K562 (cell line): ENCODE measurements around the gene KNSTRN. TPM values are rescaled to one million over a fixed set of nuclear protein-coding genes. Genes with fewer than 3 reads are reported as not detected.

Source experiments
- ATAC-seq: fragments of 200-7000 bp; cut with Tn5 transposase; 3 replicates; pipeline ENCODE4 v1.9.1; 2020; ENCODE audit warnings: moderate library complexity
- BruUV-seq: library from RNA; stranded (reverse); fragments of 400-500 nt; replicated peaks from 2 replicates; lab custom pipeline; 2021; lab: Mats Ljungman, UMichigan
- CTCF ChIA-PET: fragments of 300-600 bp; formaldehyde crosslinking; extraction: SDS; loops from one replicate; lab custom pipeline; 2021; ENCODE audit warnings: low intra/inter-chr PET ratio; lab: Yijun Ruan, JAX
- POLR2A ChIA-PET: fragments of 300-600, 350-650 bp; sonication (Branson Sonifier 250); formaldehyde crosslinking; extraction: SDS; loops from one replicate; lab custom pipeline; 2021; ENCODE audit warnings: antibody characterized with exemption, inconsistent platforms; lab: Yijun Ruan, JAX
- DNase-seq, 4 experiments: peaks; one replicate each; pipeline versions ENCODE4 v3.0.0 to v3.0.0-alpha.2; 2011 to 2018; ENCODE audit warnings: low spot score in 3 of 4, mixed read lengths in 3 of 4; ENCODE audit errors: extremely low read depth in 1 of 4
- FAIRE-seq: peaks from 2 replicates; lab custom pipeline; 2011; peaks lifted over from hg19 to GRCh38; lab: Jason Lieb, UNC
- H2AFZ ChIP-seq: 2 replicates; pipeline ENCODE4 v1.6.0; 2011; ENCODE audit warnings: low read depth, low read length, control low read depth, inconsistent platforms
- H3K27ac ChIP-seq: fragments of 200-600 bp; 3 replicates; pipeline ENCODE4 v1.8.0; 2011; ENCODE audit warnings: low read depth, mild to moderate bottlenecking, control low read depth, inconsistent platforms, low read length, moderate library complexity, mixed read lengths; ENCODE audit errors: extremely low read depth
- H3K27me3 ChIP-seq, 2 experiments: fragments of 300-600 bp in 1 of 2; 2 replicates in 1 of 2; 3 replicates in 1 of 2; pipeline versions ENCODE4 v1.6.0 to v1.8.0; 2011; ENCODE audit warnings: inconsistent platforms in 2 of 2, low read length in 2 of 2, mild to moderate bottlenecking in 1 of 2, mixed read lengths in 1 of 2, moderate library complexity in 1 of 2; ENCODE audit not compliant: control insufficient read depth in 2 of 2, insufficient read depth in 2 of 2
- H3K36me3 ChIP-seq: fragments of 300-600 bp; 3 replicates; pipeline ENCODE4 v1.8.0; 2011; ENCODE audit warnings: mild to moderate bottlenecking, low read length, inconsistent platforms; ENCODE audit not compliant: control insufficient read depth, insufficient read depth
- H3K4me1 ChIP-seq, 2 experiments: fragments of 200-600 bp in 1 of 2; replicated peaks in 1 of 2; 2 replicates in 1 of 2; 3 replicates in 1 of 2; pipeline versions ENCODE4 v1.5.1 to v1.8.0; 2011; ENCODE audit warnings: inconsistent platforms in 2 of 2, low read length in 2 of 2, mild to moderate bottlenecking in 1 of 2, mixed read lengths in 1 of 2, moderate library complexity in 1 of 2; ENCODE audit not compliant: control insufficient read depth in 2 of 2, insufficient read depth in 2 of 2
- H3K4me2 ChIP-seq: 2 replicates; pipeline ENCODE4 v1.6.1; 2011; ENCODE audit warnings: low read length, control low read depth, inconsistent platforms, mixed read lengths; ENCODE audit not compliant: insufficient read depth
- H3K4me3 ChIP-seq: fragments of 200-600 bp; sonication (generic), shearing (Covaris generic); 2 replicates; pipeline ENCODE4 v1.5.1; 2016; ENCODE audit warnings: control low read depth, inconsistent platforms
- H3K79me2 ChIP-seq: fragments of 200-600 bp; 3 replicates; pipeline ENCODE4 v1.8.0; 2011; ENCODE audit warnings: low read length, inconsistent platforms; ENCODE audit not compliant: control insufficient read depth, insufficient read depth
- H3K9ac ChIP-seq, 2 experiments: 2 replicates each; pipeline versions ENCODE4 v1.6.0 to v1.6.1; 2011; ENCODE audit warnings: low read depth in 2 of 2, low read length in 2 of 2, control low read depth in 1 of 2, inconsistent platforms in 1 of 2, mild to moderate bottlenecking in 1 of 2, mixed read lengths in 1 of 2; ENCODE audit not compliant: insufficient read depth in 1 of 2
- H3K9me1 ChIP-seq: one replicate; pipeline ENCODE4 v1.6.0; 2011; ENCODE audit warnings: inconsistent platforms, mild to moderate bottlenecking, low read length, moderate library complexity; ENCODE audit not compliant: control insufficient read depth, insufficient read depth
- H3K9me3 ChIP-seq: replicated peaks from 2 replicates; pipeline ENCODE4 v1.5.1; 2011; ENCODE audit warnings: low read depth, low read length, inconsistent platforms; ENCODE audit not compliant: control insufficient read depth, insufficient read depth
- H4K20me1 ChIP-seq: replicated peaks from 2 replicates; pipeline ENCODE4 v1.6.1; 2011; ENCODE audit warnings: low read length, inconsistent platforms, mixed read lengths; ENCODE audit not compliant: control insufficient read depth, insufficient read depth
- DEAF1 ChIP-seq: fragments of 450-650 bp; formaldehyde crosslinking; IDR thresholded peaks from 2 replicates; pipeline ENCODE4 v1.4.0; 2020; ENCODE audit warnings: mild to moderate bottlenecking, moderate library complexity
- JUN ChIP-seq, 2 experiments: sonication (generic) in 1 of 2; formaldehyde crosslinking in 1 of 2; IDR thresholded peaks; 2 replicates each; pipeline versions ENCODE4 v1.6.1 to v1.8.0; 2012 to 2022; ENCODE audit warnings: borderline replicate concordance in 2 of 2, mild to moderate bottlenecking in 2 of 2, improper control_type of control experiment in 1 of 2, low read depth in 1 of 2, low read length in 1 of 2, missing genetic modification reagents in 1 of 2
- SAFB ChIP-seq: fragments of 200-400 bp; formaldehyde crosslinking; IDR thresholded peaks from 2 replicates; pipeline ENCODE4 v1.6.1; 2017; ENCODE audit warnings: low read depth, low read length, borderline replicate concordance
- TGIF2 ChIP-seq: sonication (generic); formaldehyde crosslinking; IDR thresholded peaks from 2 replicates; pipeline ENCODE4 v1.8.1; 2022; ENCODE audit warnings: mild to moderate bottlenecking, missing genetic modification reagents, moderate library complexity
- ZNF445 ChIP-seq: fragments of 250-450 bp; sonication (Bioruptor Pico); IDR thresholded peaks from 2 replicates; pipeline ENCODE4 v1.4.0; 2020; ENCODE audit warnings: low read depth, mild to moderate bottlenecking, moderate library complexity
- WGBS: fragments of 100-300 bp; shearing (Covaris generic); methylation state at CpG from one replicate; pipeline ENCODE4 v1.1.6; 2016; ENCODE audit warnings: low coverage, mixed read lengths; ENCODE audit not compliant: insufficient coverage; ENCODE audit errors: missing lambda C conversion rate; 5-methylcytosine and 5-hydroxymethylcytosine counted together
- in situ Hi-C: fragments of 300-500 bp; cut with MboI; formaldehyde crosslinking; loops from 4 replicates; pipeline ENCODE4 v1.15.0; 2018; ENCODE audit warnings: inconsistent platforms, mixed read lengths
- intact Hi-C: fragments of 100-400 bp; cut with micrococcal nuclease; formaldehyde crosslinking; loops from 2 replicates; pipeline ENCODE4 v1.14.2; 2022
- polyA plus RNA-seq, 8 experiments: library from polyadenylated mRNA; depleted of rRNA in 4 of 8; stranded (reverse) in 5 of 8; unstranded in 3 of 8; fragments of >200 nt; fragmentation: Nextera tagmentation in 2 of 8; fragmentation: Illumina TruSeq in 1 of 8; extraction: Ambion mirVana in 2 of 8; extraction: Trizol in 1 of 8; gene quantifications; 2 replicates each; pipeline versions ENCODE4 v1.2.1 to v1.2.3, GENCODE V29; 2011 to 2014; ENCODE audit warnings: inconsistent platforms in 1 of 8, missing spikeins in 1 of 8
- total RNA-seq, 7 experiments: library from RNA; depleted of rRNA in 6 of 7; stranded (reverse); fragments of >200 nt in 6 of 7; fragmentation: Illumina TruSeq in 2 of 7; extraction: Trizol in 2 of 7; gene quantifications; 2 replicates each; pipeline versions ENCODE4 v1.2.1 to v1.2.3, GENCODE V29; 2011 to 2021; ENCODE audit warnings: low replicate concordance in 1 of 7

Gene KNSTRN
- total and polyA plus RNA-seq, 9 of the 15 experiments (the other 6 are each of a cell fraction or from before 2014, with no cell fraction given) = 48.7 to 88.2 (median 66.3) TPM

- H3K4me1 ChIP-seq = peaks cover 0 to 9% of the 10 kb centered on the region in 2 experiments; a peak in 1 of 5 replicates
- no peak for FAIRE-seq
- H3K27ac ChIP-seq = no peak overlapping the region
- TF ChIP-seq DEAF1 (CRISPR knock-in tag) = no peak
- TF ChIP-seq SAFB = no peak
- no peak for TF ChIP-seq TGIF2
- TF ChIP-seq JUN (IDR thresholded peaks at IDR 0.05; ENCODE audit: borderline replicate concordance, low read depth, low read length) = no peak
- no peak for TF ChIP-seq JUN (CRISPR knock-in tag; IDR thresholded peaks at IDR 0.05; ENCODE audit: borderline replicate concordance)
- no peak for TF ChIP-seq ZNF445 (CRISPR knock-in tag)
- TF ChIP-seq, all 486 proteins: peak for 0
- intact Hi-C loops = no loop called here
- H2AFZ ChIP-seq = no peak overlapping the region
- POLR2A ChIA-PET = interaction anchor here (0.6 to 1.8 kb wide), 2 partner anchors 10 to 49 kb away, joined by 3 to 7 read pairs; no protein-coding TSS in a partner anchor
- peak overlapping the region in 1 of 2 experiments; percentile 40; a peak in 2 of 4 replicates for H3K9ac ChIP-seq
- no peaks in the 10 kb centered on the region; the same call in 1 of the 2 replicates for H3K9me3 ChIP-seq
- no TSS peak for BruUV-seq
- DNase-seq (no peak), ATAC-seq (no peak)
- no peak overlapping the region for H3K4me2 ChIP-seq
- H3K79me2 ChIP-seq = no peaks in the 10 kb centered on the region
- no peaks in the 10 kb centered on the region for H3K36me3 ChIP-seq
- H4K20me1 ChIP-seq = no peaks in the 10 kb centered on the region; the same call in 1 of the 2 replicates
- in situ Hi-C loops = loop anchor here (5.0 to 10.0 kb wide), 2 partner anchors 75 to 538 kb away; no protein-coding TSS in a partner anchor
- 21% methylated on average over 13 of the region's 15 CpGs for WGBS
- H3K9me1 ChIP-seq = no peaks in the 10 kb centered on the region
- no peaks in the 10 kb centered on the region for H3K27me3 ChIP-seq
- H3K4me3 ChIP-seq = no peak overlapping the region
- CTCF ChIA-PET = no interaction called here
Observed at GRCh38 chr15:40346579-40347558, 35.7 kb upstream of the KNSTRN start.
